HEK293 (cell line): ENCODE data around the gene TBC1D22A.

Experiments
- CTCF ChIA-PET: fragments of 350-600 bp; formaldehyde crosslinking; extraction: SDS; loops from one replicate; lab custom pipeline; 2021; ENCODE audit warnings: antibody characterized with exemption; lab: Yijun Ruan, JAX
- POLR2A ChIA-PET: fragments of 300-600 bp; formaldehyde crosslinking; extraction: SDS; loops from one replicate; lab custom pipeline; 2020; ENCODE audit warnings: antibody characterized with exemption, inconsistent platforms; lab: Yijun Ruan, JAX
- H3K27ac ChIP-seq: fragments of 200-500 bp; sonication (Bioruptor generic); 2 replicates; pipeline ENCODE4 v1.5.1; 2014; ENCODE audit warnings: low read depth, low read length, control low read depth, inconsistent platforms; ENCODE audit errors: extremely low read depth
- H3K36me3 ChIP-seq, 2 experiments: fragments of 200-500 bp in 1 of 2; sonication (Bioruptor generic) in 1 of 2; 1 replicate in 1 of 2; 2 replicates in 1 of 2; pipeline ENCODE4 v1.5.1; 2014 to 2017; ENCODE audit warnings: inconsistent platforms in 2 of 2, low read length in 2 of 2; ENCODE audit not compliant: control insufficient read depth in 2 of 2, insufficient read depth in 1 of 2
- H3K4me1 ChIP-seq: fragments of 200-500 bp; sonication (Bioruptor generic); 2 replicates; pipeline ENCODE4 v1.5.1; 2014; ENCODE audit warnings: mild to moderate bottlenecking, low read length, inconsistent platforms; ENCODE audit not compliant: control insufficient read depth, insufficient read depth
- H3K4me3 ChIP-seq: 2 replicates; pipeline ENCODE4 v1.5.1; 2011; ENCODE audit warnings: low read depth, mild to moderate bottlenecking, control low read depth, low read length, moderate library complexity
- H3K9me3 ChIP-seq: fragments of 200-500 bp; sonication (Bioruptor generic); 2 replicates; pipeline ENCODE4 v1.5.1; 2014; ENCODE audit warnings: low read depth, low read length, inconsistent platforms; ENCODE audit not compliant: control insufficient read depth, insufficient read depth
- IKZF3 ChIP-seq: fragments of 450-650 bp; IDR thresholded peaks from 2 replicates; pipeline ENCODE4 v1.5.0; 2018; ENCODE audit warnings: missing biosample characterization, mild to moderate bottlenecking, missing genetic modification characterization, moderate library complexity
- PATZ1 ChIP-seq: fragments of 450-650 bp; formaldehyde crosslinking; IDR thresholded peaks from 2 replicates; pipeline ENCODE4 v1.5.1; 2016; ENCODE audit warnings: missing biosample characterization, missing genetic modification characterization
- SCRT2 ChIP-seq: fragments of 450-650 bp; formaldehyde crosslinking; IDR thresholded peaks from 2 replicates; pipeline ENCODE4 v1.5.1; 2016; ENCODE audit warnings: missing biosample characterization, missing genetic modification characterization
- ZBTB1 ChIP-seq: fragments of 450-650 bp; formaldehyde crosslinking; IDR thresholded peaks from 2 replicates; pipeline ENCODE4 v1.5.1; 2016; ENCODE audit warnings: missing biosample characterization, missing genetic modification characterization
- ZIC2 ChIP-seq: fragments of 450-650 bp; formaldehyde crosslinking; IDR thresholded peaks from 2 replicates; pipeline ENCODE4 v1.5.1; 2016; ENCODE audit warnings: missing biosample characterization, missing genetic modification characterization
- ZNF335 ChIP-seq: fragments of 450-650 bp; formaldehyde crosslinking; conservative IDR thresholded peaks from 2 replicates; pipeline ENCODE4 v1.5.1; 2016; ENCODE audit warnings: missing biosample characterization, missing genetic modification characterization
- ZNF514 ChIP-seq: fragments of 450-650 bp; formaldehyde crosslinking; IDR thresholded peaks from 2 replicates; pipeline ENCODE4 v1.5.1; 2016; ENCODE audit warnings: missing biosample characterization, missing genetic modification characterization
- ZNF626 ChIP-seq: fragments of 450-650 bp; sonication (Bioruptor Pico); formaldehyde crosslinking; IDR thresholded peaks from 2 replicates; pipeline ENCODE4 v1.5.1; 2018; ENCODE audit warnings: missing biosample characterization, missing genetic modification characterization, inconsistent platforms
- ZNF660 ChIP-seq: fragments of 450-650 bp; IDR thresholded peaks from 2 replicates; pipeline ENCODE4 v1.5.1; 2018; ENCODE audit warnings: missing biosample characterization, mild to moderate bottlenecking, missing genetic modification characterization
- ZNF747 ChIP-seq: fragments of 450-650 bp; formaldehyde crosslinking; IDR thresholded peaks from 2 replicates; pipeline ENCODE4 v1.5.1; 2016; ENCODE audit warnings: missing biosample characterization, missing genetic modification characterization
- TF ChIP-seq, protein P1 (sequence below): fragments of 450-650 bp; formaldehyde crosslinking; IDR thresholded peaks from 2 replicates; pipeline ENCODE4 v1.5.1; 2016; ENCODE audit warnings: missing biosample characterization, missing genetic modification characterization, low read depth
- TF ChIP-seq, protein P2 (sequence below): fragments of 450-650 bp; formaldehyde crosslinking; IDR thresholded peaks from 2 replicates; pipeline ENCODE4 v1.5.1; 2016; ENCODE audit warnings: missing biosample characterization, missing genetic modification characterization
- TF ChIP-seq, protein P3 (sequence below): fragments of 450-650 bp; formaldehyde crosslinking; IDR thresholded peaks from 2 replicates; pipeline ENCODE4 v1.5.1; 2017; ENCODE audit warnings: missing biosample characterization, mild to moderate bottlenecking, missing genetic modification characterization, moderate library complexity

The TBC1D22A gene

GRCh38 chr22:46746192-46746591 is 16.3 kb upstream of the TBC1D22A start:
- Histone ChIP-seq H3K4me3 (no peak overlapping the region), H3K4me1 (0 out of 2 replicates have a peak, but pooled peaks cover 5% of the 10 kb centered on the region), H3K9me3 (no peaks in the 10 kb centered on the region), H3K36me3 (no peaks in the 10 kb centered on the region), H3K27ac (no peak overlapping the region)
- CTCF ChIA-PET: interaction anchor here (0.6 to 5.9 kb wide), 4 partner anchors 10 to 376 kb away, joined by 3 to 33 read pairs (median 4); no protein-coding TSS in a partner anchor
- POLR2A ChIA-PET: interaction anchor here (1.6 kb wide), 1 partner anchor 16 kb away, joined by 3 read pairs; the partner anchor contains the start of gene TBC1D22A
- TF ChIP-seq ZBTB1 (tag by site-specific recombination) (no peak), ZNF335 (tag by site-specific recombination) (no peak), IKZF3 (tag by site-specific recombination) (no peak), PATZ1 (no peak), ZNF626 (no peak), ZNF660 (no peak), ZNF514 (tag by site-specific recombination) (no peak), ZNF747 (tag by site-specific recombination) (no peak)
- TF ChIP-seq, protein P1, sequence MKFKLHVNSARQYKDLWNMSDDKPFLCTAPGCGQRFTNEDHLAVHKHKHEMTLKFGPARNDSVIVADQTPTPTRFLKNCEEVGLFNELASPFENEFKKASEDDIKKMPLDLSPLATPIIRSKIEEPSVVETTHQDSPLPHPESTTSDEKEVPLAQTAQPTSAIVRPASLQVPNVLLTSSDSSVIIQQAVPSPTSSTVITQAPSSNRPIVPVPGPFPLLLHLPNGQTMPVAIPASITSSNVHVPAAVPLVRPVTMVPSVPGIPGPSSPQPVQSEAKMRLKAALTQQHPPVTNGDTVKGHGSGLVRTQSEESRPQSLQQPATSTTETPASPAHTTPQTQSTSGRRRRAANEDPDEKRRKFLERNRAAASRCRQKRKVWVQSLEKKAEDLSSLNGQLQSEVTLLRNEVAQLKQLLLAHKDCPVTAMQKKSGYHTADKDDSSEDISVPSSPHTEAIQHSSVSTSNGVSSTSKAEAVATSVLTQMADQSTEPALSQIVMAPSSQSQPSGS (tag by site-specific recombination): no peak
- TF ChIP-seq, all 188 proteins: peak for 0

DNA sequence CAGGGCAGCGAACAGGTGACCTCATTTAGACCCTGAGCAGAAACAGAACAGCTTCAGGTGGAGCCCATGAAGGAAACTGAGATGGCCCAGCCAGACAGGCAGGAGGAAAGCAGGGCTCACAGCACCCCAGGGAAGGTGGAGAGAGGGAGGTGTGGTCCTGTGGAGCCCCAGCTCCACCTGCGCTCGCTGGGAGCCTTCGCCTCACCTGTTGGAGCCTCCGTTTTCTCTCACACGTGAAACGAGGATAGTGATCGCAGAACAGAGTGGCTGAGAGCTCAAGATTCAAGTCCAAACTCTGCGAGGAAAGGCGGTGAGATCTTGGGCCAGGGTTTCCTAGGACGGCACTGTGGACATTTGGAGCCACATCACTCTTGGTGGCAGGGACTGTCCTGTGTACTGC is 15.8 kb upstream of the TBC1D22A start:
- Histone ChIP-seq H3K9me3 (no peaks in the 10 kb centered on the region), H3K4me3 (no peak overlapping the region), H3K27ac (no peak overlapping the region), H3K4me1 (0 out of 2 replicates have a peak, but pooled peaks cover 5% of the 10 kb centered on the region), H3K36me3 (no peaks in the 10 kb centered on the region)
- TF ChIP-seq, protein P2, sequence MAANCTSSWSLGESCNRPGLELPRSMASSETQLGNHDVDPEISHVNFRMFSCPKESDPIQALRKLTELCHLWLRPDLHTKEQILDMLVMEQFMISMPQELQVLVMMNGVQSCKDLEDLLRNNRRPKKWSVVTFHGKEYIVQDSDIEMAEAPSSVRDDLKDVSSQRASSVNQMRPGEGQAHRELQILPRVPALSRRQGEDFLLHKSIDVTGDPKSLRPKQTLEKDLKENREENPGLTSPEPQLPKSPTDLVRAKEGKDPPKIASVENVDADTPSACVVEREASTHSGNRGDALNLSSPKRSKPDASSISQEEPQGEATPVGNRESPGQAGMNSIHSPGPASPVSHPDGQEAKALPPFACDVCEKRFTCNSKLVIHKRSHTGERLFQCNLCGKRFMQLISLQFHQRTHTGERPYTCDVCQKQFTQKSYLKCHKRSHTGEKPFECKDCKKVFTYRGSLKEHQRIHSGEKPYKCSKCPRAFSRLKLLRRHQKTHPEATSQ: no peak
- 0 out of 2 replicates have a peak, but pooled peaks have one; percentile 21 for TF ChIP-seq SCRT2 (tag by site-specific recombination)
- ChIA-PET CTCF (interaction anchor here (0.6 to 5.9 kb wide), 3 partner anchors 9 to 132 kb away, joined by 3 to 33 read pairs (median 3); no protein-coding TSS in a partner anchor), POLR2A (interaction anchor here (1.6 kb wide), 1 partner anchor 16 kb away, joined by 3 read pairs; the partner anchor contains the start of gene TBC1D22A)

DNA sequence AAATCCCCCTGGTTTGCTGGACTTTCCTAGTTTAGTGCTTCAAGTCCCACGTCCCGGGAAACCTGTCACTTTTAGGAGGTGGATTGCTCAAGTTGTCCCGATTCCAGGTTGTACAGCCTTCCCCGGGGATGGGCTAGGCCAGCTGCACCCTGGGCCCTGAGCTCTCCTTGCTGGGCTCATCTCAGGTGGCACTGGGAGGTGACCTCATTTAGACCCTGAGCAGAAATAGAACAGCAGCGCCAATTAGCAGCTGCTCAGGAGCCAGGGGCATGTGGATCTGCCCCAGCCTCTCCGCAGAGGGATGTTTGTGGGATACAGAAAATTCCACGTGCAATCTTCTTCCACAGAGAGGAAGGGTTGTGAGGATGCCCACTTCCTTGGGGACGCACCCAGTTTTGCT is 14.8 kb upstream of the TBC1D22A start:
- H3K27ac ChIP-seq: no peak overlapping the region
- POLR2A ChIA-PET: no interaction called here
- TF ChIP-seq, protein P3, sequence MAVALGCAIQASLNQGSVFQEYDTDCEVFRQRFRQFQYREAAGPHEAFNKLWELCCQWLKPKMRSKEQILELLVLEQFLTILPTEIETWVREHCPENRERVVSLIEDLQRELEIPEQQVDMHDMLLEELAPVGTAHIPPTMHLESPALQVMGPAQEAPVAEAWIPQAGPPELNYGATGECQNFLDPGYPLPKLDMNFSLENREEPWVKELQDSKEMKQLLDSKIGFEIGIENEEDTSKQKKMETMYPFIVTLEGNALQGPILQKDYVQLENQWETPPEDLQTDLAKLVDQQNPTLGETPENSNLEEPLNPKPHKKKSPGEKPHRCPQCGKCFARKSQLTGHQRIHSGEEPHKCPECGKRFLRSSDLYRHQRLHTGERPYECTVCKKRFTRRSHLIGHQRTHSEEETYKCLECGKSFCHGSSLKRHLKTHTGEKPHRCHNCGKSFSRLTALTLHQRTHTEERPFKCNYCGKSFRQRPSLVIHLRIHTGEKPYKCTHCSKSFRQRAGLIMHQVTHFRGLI (tag by site-specific recombination): no peak
- 0 out of 2 replicates have a peak, but pooled peaks have one; percentile 13 for TF ChIP-seq ZIC2
- TF ChIP-seq, all 188 proteins: peak for 1
- CTCF ChIA-PET: interaction anchor here (0.8 to 5.9 kb wide), 2 partner anchors 8 to 11 kb away, joined by 3 to 33 read pairs; no protein-coding TSS in a partner anchor
- 0 out of 2 replicates have a peak, but pooled peaks cover 5% of the 10 kb centered on the region for H3K4me1 ChIP-seq
- no peak overlapping the region for H3K4me3 ChIP-seq
- H3K9me3 ChIP-seq: no peaks in the 10 kb centered on the region
- no peaks in the 10 kb centered on the region for H3K36me3 ChIP-seq
